Uterus (tissue), 2 donors: ENCODE data around the gene PPP1R27.

Experiments used
- CTCF ChIP-seq, 4 experiments: fragments of 200-600 bp in 2 of 4; fragments of 450-650 bp in 2 of 4; sonication (generic) in 2 of 4; IDR thresholded peaks; one replicate each; pipeline ENCODE4 v1.5.1; 2016 to 2019; ENCODE audit warnings: antibody characterized with exemption in 4 of 4, mild to moderate bottlenecking in 2 of 4, moderate library complexity in 1 of 4
- POLR2A ChIP-seq, 2 donors: fragments of 450-650 bp; IDR thresholded peaks; one replicate each; pipeline ENCODE4 v1.6.1; 2016; ENCODE audit warnings: antibody characterized with exemption in 2 of 2, mild to moderate bottlenecking in 1 of 2, moderate library complexity in 1 of 2

- TF ChIP-seq CTCF (IDR thresholded peaks at IDR 0.05) = no peak
- no peak for TF ChIP-seq POLR2A (IDR thresholded peaks at IDR 0.05)
These were observed 33.9 kb upstream of the PPP1R27 start for GRCh38 chr17:81868674-81869220.
